Measurements from ENCODE around the gene AP3B1.
A peak's percentile ranks its signal among the peaks of the same experiment; 100 is the strongest.

AP3B1 gene

DNA sequence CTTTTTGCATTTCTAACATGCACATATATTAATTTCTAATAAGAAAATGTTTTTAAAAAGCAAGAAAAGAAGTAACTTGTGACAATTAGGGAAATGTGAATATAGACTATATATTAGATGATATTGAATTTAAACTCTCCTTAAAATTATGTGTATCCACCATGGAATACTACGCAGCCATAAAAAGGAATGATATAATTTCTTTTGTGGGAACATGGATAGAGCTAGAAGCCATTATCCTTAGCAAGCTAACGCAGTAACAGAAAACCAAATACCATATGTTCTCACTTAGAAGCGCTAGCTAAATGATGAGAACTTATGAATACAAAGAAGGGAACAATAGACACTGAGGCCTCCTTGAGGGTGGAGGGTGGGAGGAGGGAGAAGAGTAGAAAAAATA, 23.8 kb upstream of the AP3B1 start:
- H3K4me3 ChIP-seq (ENCODE audit: low read length), result no peak overlapping the region
- no peak for TF ChIP-seq ZNF274 (IDR thresholded peaks at IDR 0.05; ENCODE audit: low read depth, low read length)

GRCh38 chr5:78317515-78317914, 23.0 kb upstream of the AP3B1 start:
- no peak for TF ChIP-seq ZNF274 (IDR thresholded peaks at IDR 0.05; ENCODE audit: low read depth, low read length)
- no peak overlapping the region for H3K4me3 ChIP-seq (ENCODE audit: low read length)

DNA sequence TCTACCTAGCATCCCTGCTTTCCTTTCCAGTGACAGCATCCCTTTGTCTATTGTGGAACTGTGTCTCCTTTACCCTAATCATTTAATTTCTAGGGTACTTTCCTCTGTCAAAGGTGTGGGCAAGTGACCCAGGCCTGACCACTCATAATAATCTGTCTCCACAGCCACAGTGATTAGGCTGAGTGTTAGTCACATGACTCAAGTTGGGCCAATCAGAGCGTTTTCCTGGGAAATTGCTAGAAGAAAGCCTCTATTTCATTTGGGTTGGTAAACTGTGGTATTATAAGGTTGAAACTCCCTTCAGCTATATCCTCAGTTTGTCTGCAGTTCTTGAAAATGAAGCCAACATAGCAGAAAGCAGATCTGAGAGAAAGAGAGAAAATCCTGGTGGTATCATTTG, 14.2 kb upstream of the AP3B1 start:
- no peak for TF ChIP-seq ZNF274 (IDR thresholded peaks at IDR 0.05; ENCODE audit: low read depth, low read length)
- H3K4me3 ChIP-seq (ENCODE audit: low read length), result no peak overlapping the region

- TF ChIP-seq ZNF274 (IDR thresholded peaks at IDR 0.05; ENCODE audit: low read depth, low read length), result no peak
- H3K4me3 ChIP-seq (ENCODE audit: low read length), result no peak overlapping the region
Measured at GRCh38 chr5:78300464-78301045, 6.1 kb upstream of the AP3B1 start.

GRCh38 chr5:78295035-78295961, 800 bp upstream of the AP3B1 start:
- H3K4me3 ChIP-seq (ENCODE audit: low read length), result peak overlapping the region; percentile 78
- no peak for TF ChIP-seq ZNF274 (IDR thresholded peaks at IDR 0.05; ENCODE audit: low read depth, low read length)

GRCh38 chr5:78293851-78294247, 649 bp downstream of the AP3B1 start:
- no peak for TF ChIP-seq ZNF274 (IDR thresholded peaks at IDR 0.05; ENCODE audit: low read depth, low read length)
- peak overlapping the region; percentile 78 for H3K4me3 ChIP-seq (ENCODE audit: low read length)

- H3K4me3 ChIP-seq (ENCODE audit: low read length), result no peak overlapping the region
- TF ChIP-seq ZNF274 (IDR thresholded peaks at IDR 0.05; ENCODE audit: low read depth, low read length), result no peak
Measured at GRCh38 chr5:78291687-78292086, 2.8 kb downstream of the AP3B1 start.

- H3K4me3 ChIP-seq (ENCODE audit: low read length), result no peak overlapping the region
- TF ChIP-seq ZNF274 (IDR thresholded peaks at IDR 0.05; ENCODE audit: low read depth, low read length), result no peak
Measured at GRCh38 chr5:78289911-78290310, 4.6 kb downstream of the AP3B1 start.

GRCh38 chr5:78288246-78288645, 6.3 kb downstream of the AP3B1 start:
- H3K4me3 ChIP-seq (ENCODE audit: low read length), result no peak overlapping the region
- no peak for TF ChIP-seq ZNF274 (IDR thresholded peaks at IDR 0.05; ENCODE audit: low read depth, low read length)

GRCh38 chr5:78287833-78288232, 6.7 kb downstream of the AP3B1 start:
- no peak for TF ChIP-seq ZNF274 (IDR thresholded peaks at IDR 0.05; ENCODE audit: low read depth, low read length)

DNA sequence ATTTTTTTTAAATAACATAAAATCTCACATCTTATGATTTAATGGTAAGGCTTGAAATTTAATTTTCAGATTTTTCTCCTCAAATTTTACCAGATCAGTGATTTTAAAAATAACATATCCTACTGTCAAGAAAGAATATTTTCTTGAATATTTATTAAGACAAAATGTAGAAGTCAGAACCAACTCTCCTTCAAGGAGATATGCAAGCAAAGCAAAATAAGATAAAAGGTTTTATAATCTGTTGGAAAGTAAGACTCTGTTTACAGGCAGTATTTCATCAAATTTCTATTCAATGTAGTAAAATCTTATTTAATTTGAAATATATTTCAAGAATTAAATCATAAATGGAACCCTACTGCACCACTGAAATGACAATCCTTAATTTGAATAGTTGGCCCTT, 7.3 kb downstream of the AP3B1 start:
- TF ChIP-seq ZNF274 (IDR thresholded peaks at IDR 0.05; ENCODE audit: low read depth, low read length), result no peak
- H3K4me3 ChIP-seq (ENCODE audit: low read length), result no peak overlapping the region

More at GRCh38 chr5:78287833-78288232, 6.7 kb downstream of the AP3B1 start:
- H3K4me3 ChIP-seq (ENCODE audit: low read length), result no peak overlapping the region

- no peak for TF ChIP-seq ZNF274 (IDR thresholded peaks at IDR 0.05; ENCODE audit: low read depth, low read length)
- H3K4me3 ChIP-seq (ENCODE audit: low read length), result no peak overlapping the region
Measured at GRCh38 chr5:78286290-78286689, 8.2 kb downstream of the AP3B1 start.

DNA sequence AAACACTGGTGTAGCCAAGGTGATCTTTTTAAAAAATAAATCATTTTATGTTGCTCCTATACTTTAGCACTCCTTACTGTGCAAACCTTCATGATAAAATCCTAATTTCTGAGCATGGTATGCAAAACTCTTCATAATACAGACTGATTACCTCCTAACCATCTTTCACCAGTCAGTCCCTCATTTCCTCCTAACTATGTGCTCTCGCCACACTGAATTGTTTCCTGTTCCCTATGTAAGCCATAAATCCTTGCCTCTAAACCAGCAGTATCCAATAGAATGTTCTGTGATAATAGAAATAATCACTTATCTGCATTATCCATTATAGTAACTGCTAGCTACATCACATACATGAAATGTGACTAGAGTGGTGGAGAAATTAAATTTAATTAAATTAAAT, 10.7 kb downstream of the AP3B1 start:
- H3K4me3 ChIP-seq (ENCODE audit: low read length), result no peak overlapping the region
- no peak for TF ChIP-seq ZNF274 (IDR thresholded peaks at IDR 0.05; ENCODE audit: low read depth, low read length)

DNA sequence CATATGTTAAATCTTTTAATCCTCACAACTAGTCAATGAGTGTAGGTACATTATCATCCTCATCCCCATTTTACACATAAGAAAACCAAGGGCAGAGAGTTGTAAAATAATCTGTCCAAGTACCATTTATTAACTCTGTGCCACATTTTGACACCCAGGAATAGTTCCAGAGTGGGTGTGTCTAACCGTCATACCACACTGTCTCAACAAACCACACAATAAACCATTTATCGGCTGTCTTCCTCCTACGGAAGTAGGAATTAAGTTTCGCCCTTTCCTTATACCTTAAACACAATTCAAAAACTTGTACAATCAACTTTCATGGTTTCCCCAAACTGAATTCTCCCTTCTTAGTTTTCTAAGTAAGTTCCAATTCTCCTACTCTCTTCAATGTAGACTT, 11.4 kb downstream of the AP3B1 start:
- no peak for TF ChIP-seq ZNF274 (IDR thresholded peaks at IDR 0.05; ENCODE audit: low read depth, low read length)
- H3K4me3 ChIP-seq (ENCODE audit: low read length), result no peak overlapping the region

DNA sequence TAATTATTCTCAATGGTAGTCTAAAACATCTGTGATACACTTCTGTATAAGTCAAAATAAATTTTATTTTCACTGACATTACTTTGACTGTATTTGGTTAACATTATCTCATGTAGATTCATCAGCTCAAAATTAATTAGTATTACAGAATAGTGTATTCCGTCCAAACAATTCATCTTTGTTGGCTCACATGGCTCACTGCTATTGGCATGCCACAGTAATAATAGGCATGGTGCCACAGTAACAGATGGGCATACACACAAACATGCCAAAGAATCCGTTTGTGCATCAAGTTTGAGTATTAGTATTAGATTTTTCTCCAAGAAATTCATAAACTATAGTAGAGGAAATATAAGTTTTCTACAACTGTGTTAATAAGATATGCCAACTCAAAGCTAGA, 14.2 kb downstream of the AP3B1 start:
- TF ChIP-seq ZNF274 (IDR thresholded peaks at IDR 0.05; ENCODE audit: low read depth, low read length), result no peak
- no peak overlapping the region for H3K4me3 ChIP-seq (ENCODE audit: low read length)

Measured in GM08714 (cell line).